ENCODE measurements around the gene CAGE1. TPM values are rescaled to one million over a fixed set of nuclear protein-coding genes. Genes with fewer than 3 reads are reported as not detected.

CAGE1 gene
- not detected for total RNA-seq
- long read RNA-seq: 0 reads

GRCh38 chr6:7389451-7390225 is at the start of gene CAGE1, which contains the start of gene RIOK1:
CAGE1 (minus strand) TSS chr6:7389742; CDS start chr6:7387173, 2,569 bp downstream.
RIOK1 (plus strand) TSS chr6:7389808; CDS start chr6:7390003, 195 bp downstream.
- DNase-seq (ENCODE audit: low spot score): peak; percentile 99

GRCh38 chr6:7439228-7439627 is 49.7 kb upstream of the CAGE1 start:
- DNase-seq (ENCODE audit: low spot score): no peak

GRCh38 chr6:7438011-7438410 is 48.5 kb upstream of the CAGE1 start:
- no peak for DNase-seq (ENCODE audit: low spot score)

- no peak for DNase-seq (ENCODE audit: low spot score)
Observed at GRCh38 chr6:7434672-7435071, 45.1 kb upstream of the CAGE1 start.

- no peak for DNase-seq (ENCODE audit: low spot score)
Observed at GRCh38 chr6:7433121-7433617, 43.6 kb upstream of the CAGE1 start.

- no peak for DNase-seq (ENCODE audit: low spot score)
Observed at GRCh38 chr6:7432391-7433120, 43.0 kb upstream of the CAGE1 start.

- DNase-seq (ENCODE audit: low spot score): no peak
Observed at GRCh38 chr6:7431674-7432390, 42.3 kb upstream of the CAGE1 start.

GRCh38 chr6:7431313-7431673 is 41.8 kb upstream of the CAGE1 start:
- DNase-seq (ENCODE audit: low spot score): no peak

- no peak for DNase-seq (ENCODE audit: low spot score)
Observed at GRCh38 chr6:7426447-7427169, 37.1 kb upstream of the CAGE1 start.

- DNase-seq (ENCODE audit: low spot score): no peak
Observed at GRCh38 chr6:7425808-7426190, 36.3 kb upstream of the CAGE1 start.

- no peak for DNase-seq (ENCODE audit: low spot score)
Observed at GRCh38 chr6:7424967-7425807, 35.6 kb upstream of the CAGE1 start.

- DNase-seq (ENCODE audit: low spot score): no peak
Observed at GRCh38 chr6:7424058-7424457, 34.5 kb upstream of the CAGE1 start.

GRCh38 chr6:7421066-7421465 is 31.5 kb upstream of the CAGE1 start:
- no peak for DNase-seq (ENCODE audit: low spot score)

- no peak for DNase-seq (ENCODE audit: low spot score)
Observed at GRCh38 chr6:7419065-7419464, 29.5 kb upstream of the CAGE1 start.

GRCh38 chr6:7418238-7418905 is 28.8 kb upstream of the CAGE1 start:
- DNase-seq (ENCODE audit: low spot score): no peak

GRCh38 chr6:7417684-7418083 is 28.1 kb upstream of the CAGE1 start:
- DNase-seq (ENCODE audit: low spot score): no peak

- DNase-seq (ENCODE audit: low spot score): no peak
Observed at GRCh38 chr6:7414811-7415210, 25.3 kb upstream of the CAGE1 start.

- no peak for DNase-seq (ENCODE audit: low spot score)
Observed at GRCh38 chr6:7413151-7413823, 23.7 kb upstream of the CAGE1 start.

- DNase-seq (ENCODE audit: low spot score): no peak
Observed at GRCh38 chr6:7411328-7411727, 21.8 kb upstream of the CAGE1 start.
